Endothelial cell (in vitro differentiated cells): ENCODE measurements around the gene DCDC2C. TPM values are rescaled to one million over a fixed set of nuclear protein-coding genes. Genes with fewer than 3 reads are reported as not detected.
"Not testable (repeated sequence)": the region's sequence is repeated elsewhere in the genome, so short reads cannot be mapped to it uniquely, and the experiment has no call there.

ENCODE experiments used
- DNase-seq: peaks from one replicate; pipeline ENCODE4 v3.0.0; 2021; ENCODE audit warnings: low spot score
- H3K27ac Mint-ChIP-seq: one replicate; pipeline ENCODE4 v1.8.0; 2021; ENCODE audit warnings: mixed read lengths, inconsistent platforms; ENCODE audit not compliant: unreplicated experiment
- H3K27me3 Mint-ChIP-seq: one replicate; pipeline ENCODE4 v1.8.0; 2021; ENCODE audit warnings: mild to moderate bottlenecking, moderate library complexity, mixed read lengths, inconsistent platforms; ENCODE audit not compliant: unreplicated experiment
- H3K36me3 Mint-ChIP-seq: one replicate; pipeline ENCODE4 v1.8.0; 2021; ENCODE audit warnings: mild to moderate bottlenecking, low read depth, mixed read lengths, inconsistent platforms; ENCODE audit not compliant: unreplicated experiment
- H3K4me1 Mint-ChIP-seq: one replicate; pipeline ENCODE4 v1.8.0; 2021; ENCODE audit warnings: mild to moderate bottlenecking, mixed read lengths, inconsistent platforms; ENCODE audit not compliant: unreplicated experiment
- H3K4me3 Mint-ChIP-seq: one replicate; pipeline ENCODE4 v1.8.0; 2021; ENCODE audit warnings: mild to moderate bottlenecking, mixed read lengths, inconsistent platforms; ENCODE audit not compliant: unreplicated experiment
- H3K9me3 Mint-ChIP-seq: one replicate; pipeline ENCODE4 v1.8.0; 2021; ENCODE audit warnings: mixed read lengths, inconsistent platforms; ENCODE audit not compliant: unreplicated experiment
- CTCF ChIP-seq: fragments of 200-600 bp; sonication (generic); IDR thresholded peaks from one replicate; pipeline ENCODE4 v1.5.0; 2021; ENCODE audit warnings: antibody characterized with exemption; ENCODE audit not compliant: unreplicated experiment
- total RNA-seq: library from RNA; stranded (reverse); fragmentation: NEBNext Ultra II Directional; extraction: Animal tissue kit (Norgen Biotek cat#: 25700); gene quantifications from one replicate; pipeline ENCODE4 v1.2.1, GENCODE V29; 2021; ENCODE audit not compliant: unreplicated experiment

Gene DCDC2C
- total RNA-seq, 1 donor from 2014 or later: not detected

GRCh38 chr2:3656762-3657721 is 46.3 kb upstream of the DCDC2C start:
- DNase-seq: no peak
- TF ChIP-seq CTCF: no peak
- peaks cover 7% of the 10 kb centered on the region for H3K27me3 Mint-ChIP-seq
- no peak overlapping the region for H3K4me3 Mint-ChIP-seq
- no peaks in the 10 kb centered on the region for H3K36me3 Mint-ChIP-seq
- no peaks in the 10 kb centered on the region for H3K9me3 Mint-ChIP-seq
- no peak overlapping the region for H3K27ac Mint-ChIP-seq
- no peaks in the 10 kb centered on the region for H3K4me1 Mint-ChIP-seq

- H3K36me3 Mint-ChIP-seq: no peaks in the 10 kb centered on the region
- H3K27me3 Mint-ChIP-seq: peaks cover 7% of the 10 kb centered on the region
- no peaks in the 10 kb centered on the region for H3K9me3 Mint-ChIP-seq
- H3K4me3 Mint-ChIP-seq: no peak within 1 kb of the TSS
- no peak within 1 kb of the TSS for H3K27ac Mint-ChIP-seq
- no peak for TF ChIP-seq CTCF
- H3K4me1 Mint-ChIP-seq: no peaks in the 10 kb centered on the region
- no peak for DNase-seq
These were observed 45.5 kb upstream of the DCDC2C start, which contains the start of gene ALLC for GRCh38 chr2:3657881-3658280. TSS of gene ALLC (plus strand) at chr2:3658200. CDS start at chr2:3671158, 12,958 bp downstream.

- H3K4me1 Mint-ChIP-seq: no peaks in the 10 kb centered on the region
- no peak for DNase-seq
- H3K9me3 Mint-ChIP-seq: no peaks in the 10 kb centered on the region
- no peak overlapping the region for H3K27ac Mint-ChIP-seq
- no peak overlapping the region for H3K4me3 Mint-ChIP-seq
- H3K27me3 Mint-ChIP-seq: peaks cover 3% of the 10 kb centered on the region
- no peaks in the 10 kb centered on the region for H3K36me3 Mint-ChIP-seq
- TF ChIP-seq CTCF: no peak
These were observed 43.6 kb upstream of the DCDC2C start for GRCh38 chr2:3659447-3660432.

DNA sequence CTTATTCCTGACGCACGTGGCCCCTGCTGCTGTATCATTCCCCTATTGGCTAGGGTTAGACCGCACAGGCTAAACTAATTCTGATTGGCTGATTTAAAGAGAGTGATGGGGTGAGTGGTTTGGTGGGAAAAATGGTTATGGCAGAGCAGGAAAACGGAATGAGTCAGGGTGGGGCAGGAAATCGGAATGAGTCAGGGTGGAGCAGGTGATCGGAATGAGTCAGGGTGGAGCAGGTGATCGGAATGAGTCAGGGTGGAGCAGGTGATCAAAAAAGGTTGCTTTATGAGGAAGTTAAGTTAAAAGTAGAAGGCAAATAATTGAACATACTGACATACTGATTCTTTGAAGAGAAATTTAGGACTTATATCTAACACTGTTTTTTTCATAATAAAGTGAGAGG is 42.7 kb upstream of the DCDC2C start:
- not testable (repeated sequence) for H3K27ac Mint-ChIP-seq, H3K36me3 Mint-ChIP-seq, H3K27me3 Mint-ChIP-seq, H3K4me1 Mint-ChIP-seq, H3K9me3 Mint-ChIP-seq, DNase-seq, H3K4me3 Mint-ChIP-seq

GRCh38 chr2:3661149-3661660 is 42.2 kb upstream of the DCDC2C start:
- TF ChIP-seq CTCF: no peak
- Mint-ChIP-seq H3K4me3 (no peak overlapping the region), H3K36me3 (no peaks in the 10 kb centered on the region), H3K9me3 (no peaks in the 10 kb centered on the region), H3K4me1 (no peaks in the 10 kb centered on the region), H3K27ac (no peak overlapping the region), H3K27me3 (no peaks in the 10 kb centered on the region)
- no peak for DNase-seq
